Endothelial cell of umbilical vein (primary cell): ENCODE data around the gene CXXC5. TPM values are rescaled to one million over a fixed set of nuclear protein-coding genes. Genes with fewer than 3 reads are reported as not detected.

Experiments
- BruUV-seq: library from RNA; stranded (reverse); fragments of 400-500 nt; replicated peaks from 2 replicates; lab custom pipeline; 2021; lab: Mats Ljungman, UMichigan
- CTCF ChIA-PET: fragments of 300-600, 350-600 bp; sonication (Branson Sonifier 250); formaldehyde crosslinking; loops from one replicate; lab custom pipeline; 2021; ENCODE audit warnings: antibody characterized with exemption, inconsistent platforms; lab: Charles Lee
- POLR2A ChIA-PET: fragments of 300-600, 350-600 bp; sonication (Branson Sonifier 250); formaldehyde crosslinking; loops from one replicate; lab custom pipeline; 2021; ENCODE audit warnings: antibody characterized with exemption, inconsistent platforms; lab: Charles Lee
- DNase-seq: peaks from one replicate; pipeline ENCODE4 v3.0.0-alpha.2; 2011; ENCODE audit warnings: low read depth, low spot score
- FAIRE-seq: peaks from 2 replicates; lab custom pipeline; 2011; peaks lifted over from hg19 to GRCh38; lab: Jason Lieb, UNC
- H2AFZ ChIP-seq: 2 replicates; pipeline ENCODE4 v1.6.0; 2012; ENCODE audit warnings: low read depth, low read length, control low read depth, inconsistent platforms
- H3K27ac ChIP-seq: 2 replicates; pipeline ENCODE4 v1.5.1; 2011; ENCODE audit warnings: low read depth, mild to moderate bottlenecking, control low read depth, low read length, moderate library complexity; ENCODE audit not compliant: insufficient read depth
- H3K27me3 ChIP-seq, 2 experiments: 2 replicates each; pipeline versions ENCODE4 v1.6.0 to v1.6.1; 2011; ENCODE audit warnings: low read length in 2 of 2, mixed read lengths in 1 of 2; ENCODE audit not compliant: control insufficient read depth in 2 of 2, insufficient read depth in 2 of 2
- H3K36me3 ChIP-seq, 2 experiments: 2 replicates in 1 of 2; 3 replicates in 1 of 2; pipeline ENCODE4 v1.5.1; 2011; ENCODE audit warnings: low read length in 2 of 2, mild to moderate bottlenecking in 1 of 2, moderate library complexity in 1 of 2; ENCODE audit not compliant: control insufficient read depth in 2 of 2, insufficient read depth in 2 of 2; ENCODE audit errors: extremely low read depth in 1 of 2
- H3K4me1 ChIP-seq: 3 replicates; pipeline ENCODE4 v1.5.1; 2011; ENCODE audit warnings: mild to moderate bottlenecking, low read length; ENCODE audit not compliant: control insufficient read depth, insufficient read depth; ENCODE audit errors: extremely low read depth
- H3K4me2 ChIP-seq: 2 replicates; pipeline ENCODE4 v1.6.1; 2011; ENCODE audit warnings: low read length, control low read depth, mixed read lengths; ENCODE audit not compliant: insufficient read depth
- H3K4me3 ChIP-seq, 3 experiments: fragments of 200-600 bp in 1 of 3; sonication (generic), shearing (Covaris generic) in 1 of 3; replicated peaks in 1 of 3; 2 replicates each; pipeline ENCODE4 v1.5.1; 2011 to 2016; ENCODE audit warnings: control low read depth in 3 of 3, low read length in 3 of 3, mild to moderate bottlenecking in 2 of 3, inconsistent platforms in 1 of 3, low read depth in 1 of 3, moderate library complexity in 1 of 3; ENCODE audit not compliant: insufficient read depth in 1 of 3
- H3K79me2 ChIP-seq: 2 replicates; pipeline ENCODE4 v1.6.0; 2012; ENCODE audit warnings: low read length, inconsistent platforms; ENCODE audit not compliant: control insufficient read depth, insufficient read depth
- H3K9ac ChIP-seq: replicated peaks from 2 replicates; pipeline ENCODE3; 2011; ENCODE audit warnings: low read length, control low read depth; ENCODE audit not compliant: insufficient read depth; ENCODE audit errors: extremely low read depth
- H3K9me1 ChIP-seq: replicated peaks from 3 replicates; pipeline ENCODE4 v1.6.0; 2011; ENCODE audit warnings: mild to moderate bottlenecking, low read length; ENCODE audit not compliant: control insufficient read depth, insufficient read depth; ENCODE audit errors: extremely low read depth
- H3K9me3 ChIP-seq: replicated peaks from 2 replicates; pipeline ENCODE4 v1.5.1; 2012; ENCODE audit warnings: low read length, inconsistent platforms; ENCODE audit not compliant: control insufficient read depth, insufficient read depth
- H4K20me1 ChIP-seq: replicated peaks from 2 replicates; pipeline ENCODE3; 2011; ENCODE audit warnings: mild to moderate bottlenecking, low read length; ENCODE audit not compliant: control insufficient read depth, insufficient read depth; ENCODE audit errors: extremely low read depth
- CTCF ChIP-seq, 2 donors: IDR thresholded peaks; 1 replicate in 1 of 2; 2 replicates in 1 of 2; pipeline ENCODE4 v1.5.1; 2011; ENCODE audit warnings: low read length in 2 of 2, mild to moderate bottlenecking in 2 of 2, moderate library complexity in 2 of 2, control low read depth in 1 of 2, inconsistent platforms in 1 of 2, low read depth in 1 of 2; ENCODE audit not compliant: insufficient read depth in 1 of 2; ENCODE audit errors: extremely low read depth in 1 of 2
- EZH2 ChIP-seq: IDR thresholded peaks from 2 replicates; pipeline ENCODE4 v1.6.1; 2012; ENCODE audit warnings: borderline replicate concordance, low read depth, mild to moderate bottlenecking, moderate library complexity, low read length, inconsistent platforms; ENCODE audit not compliant: severe bottlenecking
- FOS ChIP-seq: IDR thresholded peaks from 2 replicates; pipeline ENCODE4 v1.6.1; 2011; ENCODE audit warnings: mild to moderate bottlenecking, low read length, moderate library complexity, borderline replicate concordance; ENCODE audit not compliant: insufficient read depth
- GATA2 ChIP-seq: IDR thresholded peaks from 2 replicates; pipeline ENCODE4 v1.7.0; 2011; ENCODE audit warnings: low read depth, mild to moderate bottlenecking, moderate library complexity, mixed read lengths, low read length; ENCODE audit not compliant: insufficient read length, insufficient read depth
- JUN ChIP-seq: IDR thresholded peaks from 2 replicates; pipeline ENCODE4 v1.6.1; 2011; ENCODE audit warnings: borderline replicate concordance, low read depth; ENCODE audit not compliant: insufficient read length, insufficient read depth
- MAX ChIP-seq: IDR thresholded peaks from 2 replicates; pipeline ENCODE4 v1.6.1; 2011; ENCODE audit not compliant: insufficient read depth, insufficient read length
- MYC ChIP-seq: IDR thresholded peaks from one replicate; pipeline ENCODE4 v1.6.1; 2011; ENCODE audit warnings: mild to moderate bottlenecking, low read depth, low read length
- POLR2A ChIP-seq: IDR thresholded peaks from 2 replicates; pipeline ENCODE4 v1.6.1; 2012; ENCODE audit warnings: low read depth, mild to moderate bottlenecking, control low read depth, low read length
- POLR2AphosphoS5 ChIP-seq: IDR thresholded peaks from 2 replicates; pipeline ENCODE4 v1.6.1; 2012; ENCODE audit warnings: low read depth, mild to moderate bottlenecking, control low read depth, low read length, moderate library complexity; ENCODE audit not compliant: insufficient read depth
- dilution Hi-C: fragments of 300-500 bp; cut with MboI; formaldehyde crosslinking; loops from one replicate; pipeline ENCODE4 v1.15.0; 2019; ENCODE audit warnings: low sequenced_read_pairs; ENCODE audit not compliant: extremely low pct_ligation_motif_present
- intact Hi-C: fragments of 100-400 bp; cut with micrococcal nuclease; formaldehyde crosslinking; loops from one replicate; pipeline ENCODE4 v1.10.0; 2022
- polyA plus RNA-seq, 4 experiments: library from polyadenylated mRNA; depleted of rRNA in 3 of 4; stranded (reverse) in 3 of 4; unstranded in 1 of 4; fragments of >200 nt; gene quantifications; 2 replicates each; pipeline versions ENCODE4 v1.2.1 to v1.2.3, GENCODE V29; 2011 to 2012; ENCODE audit warnings: missing spikeins in 1 of 4
- total RNA-seq: library from RNA; stranded (reverse); gene quantifications from 2 replicates; pipeline ENCODE4 v1.2.3, GENCODE V29; 2021

The CXXC5 gene
- total and polyA plus RNA-seq, 2 donors (not counting 3 experiments of a cell fraction or from before 2014, with no cell fraction given): 2.7 to 5.5 TPM

GRCh38 chr5:139644001-139644456, 4.1 kb upstream of the CXXC5 start:
- H3K9me1 ChIP-seq: no peaks in the 10 kb centered on the region
- no TSS peak for BruUV-seq
- no peak overlapping the region for H2AFZ ChIP-seq
- no peaks in the 10 kb centered on the region for H3K79me2 ChIP-seq
- no peaks in the 10 kb centered on the region for H3K9me3 ChIP-seq
- H3K4me2 ChIP-seq: no peak overlapping the region
- H4K20me1 ChIP-seq: no peaks in the 10 kb centered on the region
- TF ChIP-seq MAX (no peak), CTCF (IDR thresholded peaks at IDR 0.05; ENCODE audit: extremely low read depth in 1 of 2, insufficient read depth in 1 of 2, low read depth in 1 of 2, low read length in 2 of 2) (no peak), POLR2AphosphoS5 (no peak), MYC (no peak), FOS (no peak), POLR2A (no peak), GATA2 (no peak), EZH2 (no peak), JUN (no peak)
- H3K4me3 ChIP-seq: no peak overlapping the region
- DNase-seq (no peak), FAIRE-seq (no peak)
- intact Hi-C loops (no loop called here), dilution Hi-C loops (loop anchor here (10.0 kb wide), 1 partner anchor 121 kb away; no protein-coding TSS in a partner anchor)
- H3K4me1 ChIP-seq: peaks cover 5% of the 10 kb centered on the region
- no peak overlapping the region for H3K9ac ChIP-seq
- no peak overlapping the region for H3K27ac ChIP-seq
- POLR2A ChIA-PET: no interaction called here
- CTCF ChIA-PET: interaction anchor here (2.0 to 3.9 kb wide), 2 partner anchors 10 to 47 kb away, joined by 12 to 13 read pairs; no protein-coding TSS in a partner anchor
- H3K36me3 ChIP-seq: no peaks in the 10 kb centered on the region
- peaks cover 4 to 6% of the 10 kb centered on the region in 2 experiments for H3K27me3 ChIP-seq
